GM12875 (cell line): ENCODE results near the gene KIF3B.

Source experiments
- H3K4me3 ChIP-seq: one replicate; pipeline ENCODE4 v1.5.1; 2011; ENCODE audit warnings: low read depth, low read length, control low read depth
- CTCF ChIP-seq: IDR thresholded peaks from 2 replicates; pipeline ENCODE4 v1.5.1; 2011; ENCODE audit warnings: low read depth, mild to moderate bottlenecking, control low read depth, inconsistent platforms, low read length, moderate library complexity, borderline replicate concordance; ENCODE audit not compliant: insufficient read depth

The KIF3B gene

DNA sequence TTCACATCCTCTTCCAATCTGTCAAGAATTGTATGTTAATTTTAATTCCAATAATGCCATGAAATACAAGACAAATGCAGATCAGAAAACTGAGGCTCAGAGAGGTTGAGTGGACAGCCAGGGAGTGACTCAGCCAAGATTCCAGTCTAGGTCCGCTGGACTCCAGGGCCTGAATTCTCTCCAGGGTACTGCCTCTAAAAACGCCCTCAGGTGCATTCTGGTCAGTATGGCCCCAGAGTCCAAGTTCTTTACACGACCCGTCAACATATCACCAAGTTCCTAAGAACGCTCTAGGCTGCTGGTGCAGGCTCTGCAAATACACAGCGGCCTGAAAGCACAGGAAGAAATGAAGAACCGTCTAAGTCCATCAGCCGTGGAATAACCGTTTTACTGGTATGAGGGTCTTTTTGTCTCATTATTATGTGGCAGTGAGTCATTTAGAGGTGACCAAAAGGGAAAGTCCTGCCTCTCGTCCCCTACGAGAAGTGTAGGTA is 80.0 kb downstream of the KIF3B start:
- no peak for TF ChIP-seq CTCF
- H3K4me3 ChIP-seq: peak overlapping the region; percentile 75

GRCh38 chr20:32357869-32358631 is 80.6 kb downstream of the KIF3B start, which contains the start of gene ASXL1:
TSS of gene ASXL1 (plus strand) at chr20:32358331. CDS start at chr20:32358776, 445 bp downstream.
- peak within 1 kb of the TSS; percentile 75 for H3K4me3 ChIP-seq
- no peak for TF ChIP-seq CTCF

DNA sequence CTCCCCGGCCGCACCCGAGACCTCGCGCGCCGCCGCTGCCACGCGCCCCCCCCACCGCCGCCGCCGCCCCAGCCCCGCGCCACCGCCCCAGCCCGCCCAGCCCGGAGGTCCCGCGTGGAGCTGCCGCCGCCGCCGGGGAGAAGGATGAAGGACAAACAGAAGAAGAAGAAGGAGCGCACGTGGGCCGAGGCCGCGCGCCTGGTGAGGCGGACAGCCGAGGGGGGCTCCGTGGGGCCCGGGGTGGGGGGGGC is 81.1 kb downstream of the KIF3B start:
- no peak for TF ChIP-seq CTCF
- H3K4me3 ChIP-seq: peak overlapping the region; percentile 75

DNA sequence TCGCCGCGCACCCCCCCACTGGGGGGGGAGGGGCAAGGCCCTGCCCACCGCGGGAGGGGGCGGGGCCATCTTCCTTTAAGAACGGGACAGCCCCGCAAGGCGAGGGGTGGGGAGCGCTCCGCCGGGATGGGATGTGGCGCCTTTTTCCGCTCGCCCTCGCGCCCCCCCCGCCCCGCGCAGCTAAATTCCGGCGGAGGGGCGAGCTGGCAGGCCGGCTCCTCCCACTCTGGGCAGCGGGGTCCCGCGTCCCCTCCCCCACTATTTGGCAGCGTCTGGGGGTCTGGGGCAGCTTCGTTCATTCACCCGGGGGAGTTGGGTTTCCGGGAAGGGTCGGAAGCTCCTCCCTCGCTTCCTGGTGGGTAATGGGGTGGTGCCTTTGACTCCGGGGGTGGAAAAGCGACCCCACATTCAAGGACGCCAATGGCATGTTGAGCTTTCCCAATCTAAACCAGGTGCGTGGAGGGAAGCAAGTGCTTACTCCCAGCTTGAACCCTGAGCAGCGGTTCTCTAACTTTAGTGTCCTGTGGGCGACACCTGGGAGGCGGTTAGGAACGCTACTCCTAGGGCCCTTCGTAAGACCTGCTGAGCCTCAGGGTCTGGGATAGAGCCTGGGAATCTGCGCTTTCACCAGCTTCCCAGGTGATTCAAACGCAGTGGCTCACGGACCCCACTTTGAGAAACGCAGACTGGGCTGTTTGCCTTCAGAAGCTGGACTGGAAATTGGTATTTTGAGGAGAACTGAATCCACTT is 81.6 kb downstream of the KIF3B start:
- peak overlapping the region; percentile 75 for H3K4me3 ChIP-seq
- TF ChIP-seq CTCF: no peak

GRCh38 chr20:32359633-32360332 is 82.3 kb downstream of the KIF3B start:
- no peak for TF ChIP-seq CTCF
- peak overlapping the region; percentile 75 for H3K4me3 ChIP-seq

- no peak for TF ChIP-seq CTCF
- peak overlapping the region; percentile 75 for H3K4me3 ChIP-seq
Observed at GRCh38 chr20:32360333-32360634, 82.8 kb downstream of the KIF3B start.
